HL-60 (cell line): ENCODE measurements around the gene AP2M1.

Experiments
- DNase-seq, 2 experiments: peaks; one replicate each; pipeline ENCODE4 v3.0.0-alpha.2; 2010 to 2020; ENCODE audit warnings: low read depth in 1 of 2, low spot score in 1 of 2
- H3K27ac ChIP-seq: fragments of 250-450 bp; sonication (Bioruptor Pico); replicated peaks from 2 replicates; pipeline ENCODE4 v1.5.1; 2020; ENCODE audit warnings: mild to moderate bottlenecking, moderate library complexity
- H3K27me3 ChIP-seq: fragments of 250-450 bp; sonication (Bioruptor Pico); 2 replicates; pipeline ENCODE4 v1.5.1; 2021; ENCODE audit warnings: mild to moderate bottlenecking, moderate library complexity; ENCODE audit not compliant: insufficient read depth, poor library complexity, severe bottlenecking
- H3K4me3 ChIP-seq: replicated peaks from 2 replicates; pipeline ENCODE4 v1.5.1; 2011; ENCODE audit warnings: mild to moderate bottlenecking, control low read depth, low read length; ENCODE audit not compliant: insufficient read depth
- CTCF ChIP-seq: IDR thresholded peaks from one replicate; pipeline ENCODE4 v1.5.1; 2011; ENCODE audit warnings: low read length, control low read depth, inconsistent platforms; ENCODE audit not compliant: insufficient read depth
- GABPA ChIP-seq: IDR thresholded peaks from 2 replicates; pipeline ENCODE4 v1.6.1; 2012; ENCODE audit warnings: low read depth
- POLR2AphosphoS5 ChIP-seq: IDR thresholded peaks from 2 replicates; pipeline ENCODE4 v1.6.1; 2012; ENCODE audit warnings: low read depth
- SPI1 ChIP-seq: IDR thresholded peaks from 2 replicates; pipeline ENCODE4 v1.6.1; 2012; ENCODE audit warnings: low read depth, mild to moderate bottlenecking, borderline replicate concordance
- TF ChIP-seq, protein P1 (sequence below): IDR thresholded peaks from 2 replicates; pipeline ENCODE4 v1.6.1; 2012; ENCODE audit warnings: low read depth; ENCODE audit not compliant: insufficient replicate concordance

The AP2M1 gene

DNA sequence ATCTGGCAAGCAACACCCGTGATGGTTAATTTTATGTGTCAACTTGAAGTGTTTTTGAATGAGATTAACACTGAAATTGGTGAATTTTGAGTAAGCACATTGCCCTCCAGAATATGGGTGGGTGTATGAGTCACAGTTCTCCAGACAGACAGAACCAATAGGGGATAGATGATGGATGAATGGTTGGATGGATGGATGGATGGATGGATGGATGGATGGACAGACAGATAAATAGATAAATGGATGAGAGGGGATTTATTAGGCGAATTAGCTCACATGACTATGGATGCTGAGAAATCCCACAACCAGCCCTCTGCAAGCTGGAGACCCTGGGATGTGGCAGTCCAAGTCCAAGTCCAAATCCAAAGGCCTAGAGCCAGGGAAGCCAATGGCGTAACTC is 49.3 kb downstream of the AP2M1 start:
- TF ChIP-seq, protein P1, sequence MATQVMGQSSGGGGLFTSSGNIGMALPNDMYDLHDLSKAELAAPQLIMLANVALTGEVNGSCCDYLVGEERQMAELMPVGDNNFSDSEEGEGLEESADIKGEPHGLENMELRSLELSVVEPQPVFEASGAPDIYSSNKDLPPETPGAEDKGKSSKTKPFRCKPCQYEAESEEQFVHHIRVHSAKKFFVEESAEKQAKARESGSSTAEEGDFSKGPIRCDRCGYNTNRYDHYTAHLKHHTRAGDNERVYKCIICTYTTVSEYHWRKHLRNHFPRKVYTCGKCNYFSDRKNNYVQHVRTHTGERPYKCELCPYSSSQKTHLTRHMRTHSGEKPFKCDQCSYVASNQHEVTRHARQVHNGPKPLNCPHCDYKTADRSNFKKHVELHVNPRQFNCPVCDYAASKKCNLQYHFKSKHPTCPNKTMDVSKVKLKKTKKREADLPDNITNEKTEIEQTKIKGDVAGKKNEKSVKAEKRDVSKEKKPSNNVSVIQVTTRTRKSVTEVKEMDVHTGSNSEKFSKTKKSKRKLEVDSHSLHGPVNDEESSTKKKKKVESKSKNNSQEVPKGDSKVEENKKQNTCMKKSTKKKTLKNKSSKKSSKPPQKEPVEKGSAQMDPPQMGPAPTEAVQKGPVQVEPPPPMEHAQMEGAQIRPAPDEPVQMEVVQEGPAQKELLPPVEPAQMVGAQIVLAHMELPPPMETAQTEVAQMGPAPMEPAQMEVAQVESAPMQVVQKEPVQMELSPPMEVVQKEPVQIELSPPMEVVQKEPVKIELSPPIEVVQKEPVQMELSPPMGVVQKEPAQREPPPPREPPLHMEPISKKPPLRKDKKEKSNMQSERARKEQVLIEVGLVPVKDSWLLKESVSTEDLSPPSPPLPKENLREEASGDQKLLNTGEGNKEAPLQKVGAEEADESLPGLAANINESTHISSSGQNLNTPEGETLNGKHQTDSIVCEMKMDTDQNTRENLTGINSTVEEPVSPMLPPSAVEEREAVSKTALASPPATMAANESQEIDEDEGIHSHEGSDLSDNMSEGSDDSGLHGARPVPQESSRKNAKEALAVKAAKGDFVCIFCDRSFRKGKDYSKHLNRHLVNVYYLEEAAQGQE = no peak
- TF ChIP-seq SPI1 = no peak
- no peak for TF ChIP-seq CTCF
- TF ChIP-seq POLR2AphosphoS5 = no peak
- TF ChIP-seq GABPA = no peak
- DNase-seq = no peak
- H3K4me3 ChIP-seq = no peak overlapping the region
- no peak overlapping the region for H3K27ac ChIP-seq
- H3K27me3 ChIP-seq = peaks cover 21% of the 10 kb centered on the region

- Histone ChIP-seq H3K27me3 (peaks cover 43% of the 10 kb centered on the region), H3K27ac (no peak overlapping the region), H3K4me3 (no peak overlapping the region)
- TF ChIP-seq, protein P1 = no peak
- TF ChIP-seq POLR2AphosphoS5 (no peak), CTCF (peak; percentile 89)
- peak in 1 of 2 experiments; percentile 24 for DNase-seq
Measured at GRCh38 chr3:184227481-184227935, 52.9 kb downstream of the AP2M1 start.

GRCh38 chr3:184228376-184229137 is 53.9 kb downstream of the AP2M1 start:
- TF ChIP-seq GABPA = no peak
- TF ChIP-seq SPI1 = no peak
- TF ChIP-seq POLR2AphosphoS5 = no peak
- TF ChIP-seq, protein P1 = no peak
- TF ChIP-seq CTCF = no peak
- Histone ChIP-seq H3K27ac (no peak overlapping the region), H3K27me3 (peaks cover 47% of the 10 kb centered on the region), H3K4me3 (no peak overlapping the region)
- no peak for DNase-seq
